ENCODE data around the gene MAGOHB. TPM values are rescaled to one million over a fixed set of nuclear protein-coding genes. Genes with fewer than 3 reads are reported as not detected.

MAGOHB gene
- total RNA-seq, 1 experiment from 2014 or later, result 64.5 TPM

- Histone ChIP-seq H3K23me2 (ENCODE audit: insufficient read length, low read depth, low read length, poor library complexity, severe bottlenecking) (no peaks in the 10 kb centered on the region), H3K27me3 (ENCODE audit: insufficient read depth, low read length) (no peaks in the 10 kb centered on the region), H4K91ac (ENCODE audit: insufficient read length, low read depth, low read length) (no peak overlapping the region), H3K9ac (ENCODE audit: extremely low read depth, insufficient read length, low read length) (no peak overlapping the region), H2AFZ (ENCODE audit: low read length) (no peak overlapping the region), H3K4ac (ENCODE audit: low read depth, low read length) (no peak overlapping the region), H2BK15ac (ENCODE audit: low read depth, low read length) (no peak overlapping the region), H2BK20ac (ENCODE audit: low read depth, low read length, poor library complexity, severe bottlenecking) (no peak overlapping the region), H3K56ac (ENCODE audit: insufficient read length, low read depth, low read length) (no peak overlapping the region), H2BK5ac (ENCODE audit: insufficient read length, low read length) (no peak overlapping the region), H3K27ac (ENCODE audit: insufficient read length, low read depth, low read length) (no peak overlapping the region), H3K4me1 (ENCODE audit: insufficient read depth, low read length) (no peaks in the 10 kb centered on the region), H2AK5ac (ENCODE audit: insufficient read length, low read length) (no peak overlapping the region), H3K18ac (ENCODE audit: insufficient read length, low read depth, low read length) (no peak overlapping the region), H4K8ac (replicated peaks; ENCODE audit: insufficient read length, low read depth, low read length) (no peak overlapping the region), H3K9me3 (ENCODE audit: control insufficient read depth, low read depth, low read length) (no peaks in the 10 kb centered on the region), H2BK120ac (ENCODE audit: low read depth, low read length, poor library complexity, severe bottlenecking) (no peak overlapping the region), H3K4me2 (ENCODE audit: insufficient read depth, insufficient read length, low read length) (no peak overlapping the region), H3K79me2 (ENCODE audit: insufficient read depth, low read length) (no peaks in the 10 kb centered on the region), H2BK12ac (ENCODE audit: insufficient read length, low read depth, low read length) (no peak overlapping the region), H3K23ac (ENCODE audit: insufficient read length, low read depth, low read length) (no peak overlapping the region), H3K79me1 (ENCODE audit: insufficient read depth, low read depth, low read length, poor library complexity, severe bottlenecking) (no peaks in the 10 kb centered on the region), H4K5ac (ENCODE audit: insufficient read length, low read depth, low read length) (no peak overlapping the region), H4K20me1 (ENCODE audit: control insufficient read depth, insufficient read depth, insufficient read length) (no peaks in the 10 kb centered on the region), H3T11ph (ENCODE audit: low read length) (no peak overlapping the region), H3K14ac (ENCODE audit: insufficient read depth, low read length) (no peak overlapping the region)
- TF ChIP-seq CTCF (conservative IDR thresholded peaks at IDR 0.05), result no peak
- no peak overlapping the region for H3K4me3 Mint-ChIP-seq
- no peak for DNase-seq
- peaks cover 1% of the 10 kb centered on the region in 2 experiments for H3K4me1 Mint-ChIP-seq
- peaks cover 0 to 7% (median 4%) of the 10 kb centered on the region in 3 experiments; a peak in 4 of 7 replicates for H3K36me3 Mint-ChIP-seq (ENCODE audit: insufficient read depth in 1 of 3, low read depth in 3 of 3)
- H3K27me3 Mint-ChIP-seq (ENCODE audit: low read depth), result no peaks in the 10 kb centered on the region
- no peak overlapping the region for H3K27ac Mint-ChIP-seq
- H3K9me3 Mint-ChIP-seq, result no peaks in the 10 kb centered on the region; a peak in 1 of 5 replicates
Observed at GRCh38 chr12:10623131-10623530, 9.7 kb upstream of the MAGOHB start.
